ENCODE data around the gene ENTPD2. TPM values are rescaled to one million over a fixed set of nuclear protein-coding genes. Genes with fewer than 3 reads are reported as not detected.

The ENTPD2 gene
- total RNA-seq, 1 experiment from 2014 or later, result 8.3 TPM

GRCh38 chr9:137021979-137022661 lies 31.7 kb downstream of the ENTPD2 start:
- CTCF ChIA-PET, result interaction anchor here (0.6 to 3.9 kb wide), 20 partner anchors 8 to 222 kb away, joined by 3 to 38 read pairs (median 4); partner anchors contain the start of genes AJM1, CLIC3, FUT7 and GRIN1
- no peak overlapping the region; the same call in 1 of the 2 replicates for H3K27ac Mint-ChIP-seq
- peaks cover under 1% of the 10 kb centered on the region; the same call in 1 of the 2 replicates for H3K36me3 Mint-ChIP-seq
- peak; percentile 96 for ATAC-seq
- H3K27me3 Mint-ChIP-seq (ENCODE audit: low read depth), result peaks cover 2% of the 10 kb centered on the region
- H3K4me1 Mint-ChIP-seq, result peaks cover under 1% of the 10 kb centered on the region; the same call in 1 of the 2 replicates
- no peaks in the 10 kb centered on the region for H3K9me3 Mint-ChIP-seq
- TF ChIP-seq, protein P1, sequence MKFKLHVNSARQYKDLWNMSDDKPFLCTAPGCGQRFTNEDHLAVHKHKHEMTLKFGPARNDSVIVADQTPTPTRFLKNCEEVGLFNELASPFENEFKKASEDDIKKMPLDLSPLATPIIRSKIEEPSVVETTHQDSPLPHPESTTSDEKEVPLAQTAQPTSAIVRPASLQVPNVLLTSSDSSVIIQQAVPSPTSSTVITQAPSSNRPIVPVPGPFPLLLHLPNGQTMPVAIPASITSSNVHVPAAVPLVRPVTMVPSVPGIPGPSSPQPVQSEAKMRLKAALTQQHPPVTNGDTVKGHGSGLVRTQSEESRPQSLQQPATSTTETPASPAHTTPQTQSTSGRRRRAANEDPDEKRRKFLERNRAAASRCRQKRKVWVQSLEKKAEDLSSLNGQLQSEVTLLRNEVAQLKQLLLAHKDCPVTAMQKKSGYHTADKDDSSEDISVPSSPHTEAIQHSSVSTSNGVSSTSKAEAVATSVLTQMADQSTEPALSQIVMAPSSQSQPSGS (CRISPR knock-in tag; IDR thresholded peaks at IDR 0.05; ENCODE audit: borderline replicate concordance, low read depth), result no peak
- no peak for TF ChIP-seq FOXP1 (CRISPR knock-in tag; IDR thresholded peaks at IDR 0.05; ENCODE audit: borderline replicate concordance)
- TF ChIP-seq, protein P2, sequence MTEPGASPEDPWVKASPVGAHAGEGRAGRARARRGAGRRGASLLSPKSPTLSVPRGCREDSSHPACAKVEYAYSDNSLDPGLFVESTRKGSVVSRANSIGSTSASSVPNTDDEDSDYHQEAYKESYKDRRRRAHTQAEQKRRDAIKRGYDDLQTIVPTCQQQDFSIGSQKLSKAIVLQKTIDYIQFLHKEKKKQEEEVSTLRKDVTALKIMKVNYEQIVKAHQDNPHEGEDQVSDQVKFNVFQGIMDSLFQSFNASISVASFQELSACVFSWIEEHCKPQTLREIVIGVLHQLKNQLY (CRISPR knock-in tag; IDR thresholded peaks at IDR 0.05), result no peak
- TF ChIP-seq, protein P3, sequence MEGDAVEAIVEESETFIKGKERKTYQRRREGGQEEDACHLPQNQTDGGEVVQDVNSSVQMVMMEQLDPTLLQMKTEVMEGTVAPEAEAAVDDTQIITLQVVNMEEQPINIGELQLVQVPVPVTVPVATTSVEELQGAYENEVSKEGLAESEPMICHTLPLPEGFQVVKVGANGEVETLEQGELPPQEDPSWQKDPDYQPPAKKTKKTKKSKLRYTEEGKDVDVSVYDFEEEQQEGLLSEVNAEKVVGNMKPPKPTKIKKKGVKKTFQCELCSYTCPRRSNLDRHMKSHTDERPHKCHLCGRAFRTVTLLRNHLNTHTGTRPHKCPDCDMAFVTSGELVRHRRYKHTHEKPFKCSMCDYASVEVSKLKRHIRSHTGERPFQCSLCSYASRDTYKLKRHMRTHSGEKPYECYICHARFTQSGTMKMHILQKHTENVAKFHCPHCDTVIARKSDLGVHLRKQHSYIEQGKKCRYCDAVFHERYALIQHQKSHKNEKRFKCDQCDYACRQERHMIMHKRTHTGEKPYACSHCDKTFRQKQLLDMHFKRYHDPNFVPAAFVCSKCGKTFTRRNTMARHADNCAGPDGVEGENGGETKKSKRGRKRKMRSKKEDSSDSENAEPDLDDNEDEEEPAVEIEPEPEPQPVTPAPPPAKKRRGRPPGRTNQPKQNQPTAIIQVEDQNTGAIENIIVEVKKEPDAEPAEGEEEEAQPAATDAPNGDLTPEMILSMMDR (IDR thresholded peaks at IDR 0.05), result no peak
- TF ChIP-seq, protein P4, sequence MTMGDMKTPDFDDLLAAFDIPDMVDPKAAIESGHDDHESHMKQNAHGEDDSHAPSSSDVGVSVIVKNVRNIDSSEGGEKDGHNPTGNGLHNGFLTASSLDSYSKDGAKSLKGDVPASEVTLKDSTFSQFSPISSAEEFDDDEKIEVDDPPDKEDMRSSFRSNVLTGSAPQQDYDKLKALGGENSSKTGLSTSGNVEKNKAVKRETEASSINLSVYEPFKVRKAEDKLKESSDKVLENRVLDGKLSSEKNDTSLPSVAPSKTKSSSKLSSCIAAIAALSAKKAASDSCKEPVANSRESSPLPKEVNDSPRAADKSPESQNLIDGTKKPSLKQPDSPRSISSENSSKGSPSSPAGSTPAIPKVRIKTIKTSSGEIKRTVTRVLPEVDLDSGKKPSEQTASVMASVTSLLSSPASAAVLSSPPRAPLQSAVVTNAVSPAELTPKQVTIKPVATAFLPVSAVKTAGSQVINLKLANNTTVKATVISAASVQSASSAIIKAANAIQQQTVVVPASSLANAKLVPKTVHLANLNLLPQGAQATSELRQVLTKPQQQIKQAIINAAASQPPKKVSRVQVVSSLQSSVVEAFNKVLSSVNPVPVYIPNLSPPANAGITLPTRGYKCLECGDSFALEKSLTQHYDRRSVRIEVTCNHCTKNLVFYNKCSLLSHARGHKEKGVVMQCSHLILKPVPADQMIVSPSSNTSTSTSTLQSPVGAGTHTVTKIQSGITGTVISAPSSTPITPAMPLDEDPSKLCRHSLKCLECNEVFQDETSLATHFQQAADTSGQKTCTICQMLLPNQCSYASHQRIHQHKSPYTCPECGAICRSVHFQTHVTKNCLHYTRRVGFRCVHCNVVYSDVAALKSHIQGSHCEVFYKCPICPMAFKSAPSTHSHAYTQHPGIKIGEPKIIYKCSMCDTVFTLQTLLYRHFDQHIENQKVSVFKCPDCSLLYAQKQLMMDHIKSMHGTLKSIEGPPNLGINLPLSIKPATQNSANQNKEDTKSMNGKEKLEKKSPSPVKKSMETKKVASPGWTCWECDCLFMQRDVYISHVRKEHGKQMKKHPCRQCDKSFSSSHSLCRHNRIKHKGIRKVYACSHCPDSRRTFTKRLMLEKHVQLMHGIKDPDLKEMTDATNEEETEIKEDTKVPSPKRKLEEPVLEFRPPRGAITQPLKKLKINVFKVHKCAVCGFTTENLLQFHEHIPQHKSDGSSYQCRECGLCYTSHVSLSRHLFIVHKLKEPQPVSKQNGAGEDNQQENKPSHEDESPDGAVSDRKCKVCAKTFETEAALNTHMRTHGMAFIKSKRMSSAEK (CRISPR knock-in tag; IDR thresholded peaks at IDR 0.05; ENCODE audit: borderline replicate concordance), result no peak
- TF ChIP-seq, protein P5, sequence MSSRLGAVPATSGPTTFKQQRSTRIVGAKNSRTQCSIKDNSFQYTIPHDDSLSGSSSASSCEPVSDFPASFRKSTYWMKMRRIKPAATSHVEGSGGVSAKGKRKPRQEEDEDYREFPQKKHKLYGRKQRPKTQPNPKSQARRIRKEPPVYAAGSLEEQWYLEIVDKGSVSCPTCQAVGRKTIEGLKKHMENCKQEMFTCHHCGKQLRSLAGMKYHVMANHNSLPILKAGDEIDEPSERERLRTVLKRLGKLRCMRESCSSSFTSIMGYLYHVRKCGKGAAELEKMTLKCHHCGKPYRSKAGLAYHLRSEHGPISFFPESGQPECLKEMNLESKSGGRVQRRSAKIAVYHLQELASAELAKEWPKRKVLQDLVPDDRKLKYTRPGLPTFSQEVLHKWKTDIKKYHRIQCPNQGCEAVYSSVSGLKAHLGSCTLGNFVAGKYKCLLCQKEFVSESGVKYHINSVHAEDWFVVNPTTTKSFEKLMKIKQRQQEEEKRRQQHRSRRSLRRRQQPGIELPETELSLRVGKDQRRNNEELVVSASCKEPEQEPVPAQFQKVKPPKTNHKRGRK (CRISPR knock-in tag; IDR thresholded peaks at IDR 0.05; ENCODE audit: borderline replicate concordance), result no peak
- TF ChIP-seq SMAD4 (CRISPR knock-in tag; IDR thresholded peaks at IDR 0.05), result no peak
- peak; percentile 90 for TF ChIP-seq SP1 (CRISPR knock-in tag; conservative IDR thresholded peaks at IDR 0.05)
- no peak overlapping the region for H3K4me3 Mint-ChIP-seq
- POLR2A ChIA-PET, result interaction anchor here (0.5 to 1.1 kb wide), 2 partner anchors 10 to 44 kb away, joined by 3 read pairs; partner anchors contain the start of gene FUT7
- peak; percentile 98 for DNase-seq (ENCODE audit: low spot score)

- no peaks in the 10 kb centered on the region for H3K27me3 Mint-ChIP-seq (ENCODE audit: low read depth)
- H3K36me3 Mint-ChIP-seq, result peaks cover 5% of the 10 kb centered on the region
- TF ChIP-seq, protein P6, sequence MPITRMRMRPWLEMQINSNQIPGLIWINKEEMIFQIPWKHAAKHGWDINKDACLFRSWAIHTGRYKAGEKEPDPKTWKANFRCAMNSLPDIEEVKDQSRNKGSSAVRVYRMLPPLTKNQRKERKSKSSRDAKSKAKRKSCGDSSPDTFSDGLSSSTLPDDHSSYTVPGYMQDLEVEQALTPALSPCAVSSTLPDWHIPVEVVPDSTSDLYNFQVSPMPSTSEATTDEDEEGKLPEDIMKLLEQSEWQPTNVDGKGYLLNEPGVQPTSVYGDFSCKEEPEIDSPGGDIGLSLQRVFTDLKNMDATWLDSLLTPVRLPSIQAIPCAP (CRISPR knock-in tag; IDR thresholded peaks at IDR 0.05), result no peak
- no peak for TF ChIP-seq ESRRA (CRISPR knock-in tag; IDR thresholded peaks at IDR 0.05; ENCODE audit: borderline replicate concordance)
- TF ChIP-seq, protein P1 (CRISPR knock-in tag; IDR thresholded peaks at IDR 0.05; ENCODE audit: borderline replicate concordance, low read depth), result no peak
- TF ChIP-seq, protein P7, sequence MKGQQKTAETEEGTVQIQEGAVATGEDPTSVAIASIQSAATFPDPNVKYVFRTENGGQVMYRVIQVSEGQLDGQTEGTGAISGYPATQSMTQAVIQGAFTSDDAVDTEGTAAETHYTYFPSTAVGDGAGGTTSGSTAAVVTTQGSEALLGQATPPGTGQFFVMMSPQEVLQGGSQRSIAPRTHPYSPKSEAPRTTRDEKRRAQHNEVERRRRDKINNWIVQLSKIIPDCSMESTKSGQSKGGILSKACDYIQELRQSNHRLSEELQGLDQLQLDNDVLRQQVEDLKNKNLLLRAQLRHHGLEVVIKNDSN (CRISPR knock-in tag; IDR thresholded peaks at IDR 0.05), result no peak
- TF ChIP-seq, protein P8, sequence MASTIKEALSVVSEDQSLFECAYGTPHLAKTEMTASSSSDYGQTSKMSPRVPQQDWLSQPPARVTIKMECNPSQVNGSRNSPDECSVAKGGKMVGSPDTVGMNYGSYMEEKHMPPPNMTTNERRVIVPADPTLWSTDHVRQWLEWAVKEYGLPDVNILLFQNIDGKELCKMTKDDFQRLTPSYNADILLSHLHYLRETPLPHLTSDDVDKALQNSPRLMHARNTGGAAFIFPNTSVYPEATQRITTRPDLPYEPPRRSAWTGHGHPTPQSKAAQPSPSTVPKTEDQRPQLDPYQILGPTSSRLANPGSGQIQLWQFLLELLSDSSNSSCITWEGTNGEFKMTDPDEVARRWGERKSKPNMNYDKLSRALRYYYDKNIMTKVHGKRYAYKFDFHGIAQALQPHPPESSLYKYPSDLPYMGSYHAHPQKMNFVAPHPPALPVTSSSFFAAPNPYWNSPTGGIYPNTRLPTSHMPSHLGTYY (CRISPR knock-in tag; IDR thresholded peaks at IDR 0.05), result no peak
- no peaks in the 10 kb centered on the region for H3K9me3 Mint-ChIP-seq
- H3K4me1 Mint-ChIP-seq, result no peaks in the 10 kb centered on the region; the same call in 1 of the 2 replicates
- ChIA-PET POLR2A (interaction anchor here (1.1 kb wide), 1 partner anchor 43 kb away, joined by 3 read pairs; no protein-coding TSS in a partner anchor), CTCF (interaction anchor here (0.8 to 3.9 kb wide), 18 partner anchors 9 to 215 kb away, joined by 3 to 38 read pairs (median 6); partner anchors contain the start of genes FUT7, GRIN1, PAXX and SAPCD2)
- ATAC-seq, result no peak
- no peak overlapping the region for H3K4me3 Mint-ChIP-seq
- DNase-seq (ENCODE audit: low spot score), result no peak
- H3K27ac Mint-ChIP-seq, result no peak overlapping the region
Measured at GRCh38 chr9:137021568-137021978, 32.3 kb downstream of the ENTPD2 start.
